Loucy (cell line): Measurements from ENCODE around the gene PARP3.

Experiments used
- CTCF ChIP-seq: fragments of 200-600 bp; sonication (generic); conservative IDR thresholded peaks from 2 replicates; pipeline ENCODE4 v1.5.1; 2014; ENCODE audit warnings: mild to moderate bottlenecking, antibody characterized with exemption, low read length
- EZH2phosphoT487 ChIP-seq: fragments of 200-600 bp; IDR thresholded peaks from 2 replicates; pipeline ENCODE4 v1.6.1; 2018; ENCODE audit warnings: antibody characterized with exemption, mild to moderate bottlenecking, moderate library complexity, borderline replicate concordance

GRCh38 chr3:51946796-51947195 is 4.6 kb downstream of the PARP3 start:
- TF ChIP-seq CTCF (no peak), EZH2phosphoT487 (no peak)
